Spleen (tissue), 7 donors: ENCODE measurements around the gene LRP1B.

Experiments used
- CTCF ChIP-seq, 11 experiments: fragments of 200-600 bp in 7 of 11; fragments of 450-650 bp in 4 of 11; sonication (generic) in 4 of 11; IDR thresholded peaks in 8 of 11; conservative IDR thresholded peaks in 3 of 11; 1 replicate in 7 of 11; 2 replicates in 4 of 11; pipeline versions ENCODE4 v1.4.0 to v1.8.0; 2016 to 2021; ENCODE audit warnings: antibody characterized with exemption in 11 of 11, inconsistent platforms in 4 of 11, mild to moderate bottlenecking in 1 of 11
- POLR2A ChIP-seq, 3 donors: fragments of 450-650 bp; IDR thresholded peaks; one replicate each; pipeline ENCODE4 v1.5.1; 2017; ENCODE audit warnings: antibody characterized with exemption in 3 of 3, mild to moderate bottlenecking in 1 of 3
- donor health status: DM: no; HTN: no; CAD: no; lungs with moderate emphysema.
- donor health status: DM: no; HTN: no; CAD: no.
- donor health status: DM: no; HTN: no; CAD: no.

- TF ChIP-seq CTCF (IDR thresholded peaks at IDR 0.05 in 8 of 11, conservative IDR thresholded peaks at IDR 0.05 in 3 of 11) (no peak), POLR2A (IDR thresholded peaks at IDR 0.05) (no peak)
Measured at GRCh38 chr2:140473851-140474250, 1657.0 kb downstream of the LRP1B start.
